ENCODE data around the gene OPA1. TPM values are rescaled to one million over a fixed set of nuclear protein-coding genes. Genes with fewer than 3 reads are reported as not detected.

The OPA1 gene
- total and polyA plus RNA-seq, 2 of the 13 experiments (the other 11 are each of a cell fraction or from before 2014, with no cell fraction given): 26.7 to 78.5 TPM

- Histone ChIP-seq H3K4me3 (replicated peaks in 1 of 3; ENCODE audit: insufficient read depth in 1 of 3, low read depth in 2 of 3, low read length in 3 of 3) (no peak overlapping the region), H3K36me3 (replicated peaks in 1 of 2; ENCODE audit: control insufficient read depth in 1 of 2, insufficient read depth in 2 of 2, low read length in 2 of 2) (no peaks in the 10 kb centered on the region), H3K27me3 (ENCODE audit: control insufficient read depth in 1 of 2, insufficient read depth in 2 of 2, low read length in 2 of 2) (peaks cover 0 to 1% of the 10 kb centered on the region in 2 experiments; a peak in 1 of 5 replicates), H3K4me2 (ENCODE audit: low read depth, low read length) (no peak overlapping the region), H3K9me3 (ENCODE audit: low read length) (no peaks in the 10 kb centered on the region), H3K9ac (ENCODE audit: insufficient read depth, low read depth, low read length) (no peak overlapping the region), H3K27ac (ENCODE audit: extremely low read length, insufficient read depth, low read length) (no peak overlapping the region), H3K4me1 (ENCODE audit: insufficient read depth, low read length) (peaks cover 57% of the 10 kb centered on the region), H2AFZ (ENCODE audit: low read length) (no peak overlapping the region), H3K79me2 (ENCODE audit: insufficient read depth, low read length) (no peaks in the 10 kb centered on the region), H4K20me1 (ENCODE audit: insufficient read depth, low read length) (no peaks in the 10 kb centered on the region)
- no peak for ATAC-seq
- no peak for FAIRE-seq
- WGBS (ENCODE audit: low lambda C conversion rate): 77% methylated on average over 8 of the region's 8 CpGs
- intact Hi-C loops (cut with micrococcal nuclease; ENCODE audit: unreplicated experiment) (no loop called here), in situ Hi-C loops (cut with HindIII; ENCODE audit: extremely low pct_ligation_motif_present, low pct_unique_long_range_greater_than_20kb) (no loop called here)
- no peak for DNase-seq (ENCODE audit: low spot score)
- BruUV-seq (replicated peaks): no TSS peak
- ChIA-PET POLR2A (interaction anchor here (3.0 kb wide), 1 partner anchor 19 kb away, joined by 27 read pairs; no protein-coding TSS in a partner anchor), CTCF (ENCODE audit: low intra/inter-chr PET ratio, low total read pairs) (no interaction called here)
- no peak for TF ChIP-seq CHCHD3 (CRISPR knock-in tag; IDR thresholded peaks at IDR 0.05)
- no peak for TF ChIP-seq ZNF567 (CRISPR knock-in tag; IDR thresholded peaks at IDR 0.05; ENCODE audit: borderline replicate concordance)
- TF ChIP-seq HDAC1 (CRISPR knock-in tag; IDR thresholded peaks at IDR 0.05): no peak
- no peak for TF ChIP-seq ZNF704 (CRISPR knock-in tag; IDR thresholded peaks at IDR 0.05; ENCODE audit: borderline replicate concordance)
- TF ChIP-seq SP140L (CRISPR knock-in tag; IDR thresholded peaks at IDR 0.05; ENCODE audit: borderline replicate concordance): no peak
- no peak for TF ChIP-seq ZNF224 (CRISPR knock-in tag; IDR thresholded peaks at IDR 0.05)
- no peak for TF ChIP-seq ZFP90 (CRISPR knock-in tag; IDR thresholded peaks at IDR 0.05; ENCODE audit: borderline replicate concordance)
- no peak for TF ChIP-seq ZNF619 (CRISPR knock-in tag; IDR thresholded peaks at IDR 0.05)
- no peak for TF ChIP-seq ZNF569 (CRISPR knock-in tag; IDR thresholded peaks at IDR 0.05; ENCODE audit: borderline replicate concordance)
- TF ChIP-seq ZBTB46 (CRISPR knock-in tag; IDR thresholded peaks at IDR 0.05; ENCODE audit: borderline replicate concordance): no peak
- no peak for TF ChIP-seq ZBTB7A (CRISPR knock-in tag; IDR thresholded peaks at IDR 0.05)
- no peak for TF ChIP-seq ARID2 (CRISPR knock-in tag; IDR thresholded peaks at IDR 0.05; ENCODE audit: borderline replicate concordance)
- no peak for TF ChIP-seq ZNF609 (CRISPR knock-in tag; IDR thresholded peaks at IDR 0.05; ENCODE audit: borderline replicate concordance)
- TF ChIP-seq ATF3 (CRISPR knock-in tag; IDR thresholded peaks at IDR 0.05): no peak
- no peak for TF ChIP-seq TOPORS (CRISPR knock-in tag; IDR thresholded peaks at IDR 0.05)
- TF ChIP-seq RORA (CRISPR knock-in tag; IDR thresholded peaks at IDR 0.05): no peak
- TF ChIP-seq ZBTB21 (CRISPR knock-in tag; IDR thresholded peaks at IDR 0.05): no peak
- TF ChIP-seq ZC3H13 (CRISPR knock-in tag; IDR thresholded peaks at IDR 0.05): no peak
Observed at GRCh38 chr3:193730511-193730910, 137.5 kb downstream of the OPA1 start.
